ENCODE data around the gene CD226.

Gene CD226

GRCh38 chr18:69804776-69805501 lies 142.7 kb downstream of the CD226 start:
- Histone ChIP-seq H3F3A (ENCODE audit: insufficient read depth) (no peaks in the 10 kb centered on the region), H3K36me3 (ENCODE audit: low read length) (no peaks in the 10 kb centered on the region), H3K9ac (ENCODE audit: low read length) (no peak overlapping the region), H3K9me3 (ENCODE audit: insufficient read depth, low read length) (no peaks in the 10 kb centered on the region), H4K20me1 (ENCODE audit: low read depth, low read length) (no peaks in the 10 kb centered on the region), H3K27me3 (ENCODE audit: low read length) (no peaks in the 10 kb centered on the region), H3K27ac (ENCODE audit: low read depth, low read length) (no peak overlapping the region), H2AFZ (ENCODE audit: low read depth, low read length, severe bottlenecking) (no peak overlapping the region), H3K79me2 (ENCODE audit: insufficient read depth, low read length) (no peaks in the 10 kb centered on the region), H3K4me3 (ENCODE audit: insufficient read depth, low read length, poor library complexity, severe bottlenecking) (no peak overlapping the region), H3K9me2 (replicated peaks; ENCODE audit: insufficient read depth, low read length) (0 out of 2 replicates have a peak, but pooled peaks cover 3% of the 10 kb centered on the region), H3K4me2 (ENCODE audit: low read depth, low read length, poor library complexity, severe bottlenecking) (no peak overlapping the region)
- TF ChIP-seq EZH2phosphoT487 (conservative IDR thresholded peaks at IDR 0.05; ENCODE audit: low read length) (no peak), CTCF (IDR thresholded peaks at IDR 0.05; ENCODE audit: insufficient read depth, low read length, poor library complexity, severe bottlenecking) (no peak)

Data from SU-DHL-6 (cell line).